Hematopoietic multipotent progenitor cell treated with erythropoietin and hydrocortisone succinate and interleukin-3 and kit ligand, for 6 days (in vitro differentiated cells): Measurements from ENCODE around the gene SYN1.
"Not testable (repeated sequence)": the region's sequence is repeated elsewhere in the genome, so short reads cannot be mapped to it uniquely, and the experiment has no call there.

Source experiments
- DNase-seq: peaks from one replicate; pipeline ENCODE4 v3.0.0-alpha.2; 2015

SYN1 gene

GRCh38 chrX:47633689-47634590, 14.3 kb upstream of the SYN1 start:
- no peak for DNase-seq

- no peak for DNase-seq
Measured at GRCh38 chrX:47632666-47633065, 13.0 kb upstream of the SYN1 start.

DNA sequence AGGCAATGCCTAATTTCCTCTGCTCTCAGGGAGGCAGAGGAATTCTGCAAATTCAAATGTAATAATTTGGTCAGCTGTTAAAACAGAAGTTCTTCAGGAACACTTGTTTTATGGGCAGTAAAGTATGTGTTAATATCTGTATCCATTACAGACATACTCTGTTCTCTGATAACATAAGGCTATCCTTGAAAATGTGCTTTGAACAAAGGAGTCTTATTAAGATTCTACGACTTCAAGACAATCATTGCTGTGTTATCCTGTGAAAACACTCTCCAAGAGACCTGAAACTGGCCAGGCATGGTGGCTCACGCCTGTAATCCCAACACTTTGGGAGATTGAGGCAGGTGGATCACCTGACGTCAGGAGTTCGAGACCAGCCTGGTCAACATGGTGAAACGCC, 12.0 kb upstream of the SYN1 start:
- no peak for DNase-seq

DNA sequence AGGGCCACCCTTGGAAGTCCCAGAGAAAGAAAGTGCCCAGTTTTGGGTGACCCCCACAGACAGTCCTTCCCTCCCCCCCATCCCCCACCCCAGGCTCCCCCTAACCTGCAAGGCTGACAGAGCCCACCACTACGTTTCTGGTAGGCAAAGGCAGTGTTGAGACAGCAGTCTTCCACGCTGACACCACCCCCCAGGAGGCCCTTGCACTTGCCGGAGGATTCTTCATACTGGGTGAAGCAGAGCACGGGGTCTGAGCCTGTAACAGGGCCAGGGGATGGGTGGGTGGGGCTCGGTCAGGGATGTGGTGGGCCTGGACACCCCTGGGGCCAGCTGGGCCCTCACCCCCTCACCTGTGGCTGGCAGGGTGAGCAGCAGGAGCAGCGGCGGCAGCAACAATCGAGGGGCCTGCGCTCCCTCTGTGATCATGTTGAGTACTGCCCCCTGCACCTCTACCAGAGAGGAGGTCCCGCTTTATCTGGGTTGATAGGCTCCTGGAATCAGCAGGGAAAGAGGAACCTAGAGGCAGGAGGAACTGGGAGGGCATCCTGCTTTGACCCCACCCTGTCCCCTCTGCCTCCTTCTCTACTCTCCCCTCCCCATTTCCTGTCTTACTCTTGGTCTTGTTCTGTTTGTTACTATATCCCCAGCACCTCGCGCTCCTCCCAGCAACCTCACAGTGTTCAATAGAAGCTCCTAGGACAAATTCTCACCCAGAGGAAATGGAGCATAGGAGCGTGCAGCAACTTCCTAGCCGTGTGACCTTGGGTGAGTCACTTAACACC, 10.0 kb upstream of the SYN1 start, which contains the start of gene CFP:
Gene CFP (minus strand): TSS at position 512 of the 782 bp plus-strand sequence. CDS start 86 bp downstream, at position 426.
- DNase-seq: peak; percentile 27

DNA sequence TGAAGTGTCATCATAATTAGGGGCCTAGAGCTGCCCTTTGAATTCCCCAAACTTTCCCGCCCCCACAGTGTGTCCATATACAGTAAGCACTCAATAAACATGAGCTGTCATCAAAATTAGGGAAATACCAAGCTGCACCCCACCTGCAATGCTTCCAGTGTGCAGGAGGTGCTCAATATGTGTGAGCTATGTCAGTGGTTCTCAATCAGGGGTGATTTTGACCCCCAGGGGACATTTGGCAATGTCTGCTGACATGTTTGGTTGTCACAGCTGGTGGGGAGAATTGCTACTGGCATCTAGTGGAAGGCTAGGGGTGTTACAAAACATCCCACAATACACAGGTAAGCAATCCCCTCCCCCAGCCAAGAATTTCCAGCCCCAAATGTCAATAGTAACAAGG, 9.3 kb upstream of the SYN1 start:
- peak; percentile 18 for DNase-seq

- DNase-seq: no peak
Measured at GRCh38 chrX:47625365-47625764, 5.7 kb upstream of the SYN1 start.

GRCh38 chrX:47623540-47624027, 3.9 kb upstream of the SYN1 start:
- DNase-seq: peak; percentile 69

GRCh38 chrX:47621851-47622250, 2.2 kb upstream of the SYN1 start:
- no peak for DNase-seq

DNA sequence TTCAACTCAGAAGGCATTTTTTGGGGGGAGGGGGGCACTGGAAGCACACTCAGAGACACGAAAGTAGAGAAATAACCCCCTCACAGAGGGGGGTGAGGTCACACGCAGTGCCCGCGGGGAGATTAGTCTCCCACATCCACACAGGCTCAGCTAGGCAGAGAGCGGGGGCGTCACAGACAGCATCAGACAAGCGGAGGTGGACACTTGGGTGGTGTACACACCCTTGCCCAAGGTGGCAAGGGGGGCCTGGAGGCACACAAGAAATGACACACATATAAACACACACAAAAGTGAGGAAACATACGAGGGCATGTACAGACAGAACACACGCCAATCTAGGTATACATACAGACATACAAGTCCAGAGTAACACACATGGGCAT, 637 bp upstream of the SYN1 start:
- no peak for DNase-seq

- DNase-seq: no peak
Measured at GRCh38 chrX:47618923-47619485, 653 bp downstream of the SYN1 start.

DNA sequence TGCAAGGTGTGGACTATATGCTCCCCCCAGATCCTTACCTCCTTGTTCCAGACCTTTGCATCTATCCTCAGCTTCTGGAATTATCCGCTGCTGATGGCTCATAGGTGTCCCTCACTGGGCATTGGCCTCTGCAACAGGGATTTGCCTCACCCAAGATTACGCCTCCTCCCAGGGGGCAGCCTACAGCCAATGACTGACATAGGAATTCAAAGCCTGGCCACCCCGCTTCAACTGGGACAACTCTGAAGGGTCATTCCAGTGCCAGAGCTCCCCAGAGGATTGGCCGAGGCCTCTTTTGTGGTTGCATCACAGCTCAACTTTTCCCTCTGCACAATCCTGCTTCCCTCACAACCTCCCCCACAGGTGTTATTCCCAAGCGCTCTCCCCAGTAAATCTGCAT, 5.0 kb downstream of the SYN1 start:
- no peak for DNase-seq

- DNase-seq: peak; percentile 25
Measured at GRCh38 chrX:47613082-47613481, 6.6 kb downstream of the SYN1 start.

DNA sequence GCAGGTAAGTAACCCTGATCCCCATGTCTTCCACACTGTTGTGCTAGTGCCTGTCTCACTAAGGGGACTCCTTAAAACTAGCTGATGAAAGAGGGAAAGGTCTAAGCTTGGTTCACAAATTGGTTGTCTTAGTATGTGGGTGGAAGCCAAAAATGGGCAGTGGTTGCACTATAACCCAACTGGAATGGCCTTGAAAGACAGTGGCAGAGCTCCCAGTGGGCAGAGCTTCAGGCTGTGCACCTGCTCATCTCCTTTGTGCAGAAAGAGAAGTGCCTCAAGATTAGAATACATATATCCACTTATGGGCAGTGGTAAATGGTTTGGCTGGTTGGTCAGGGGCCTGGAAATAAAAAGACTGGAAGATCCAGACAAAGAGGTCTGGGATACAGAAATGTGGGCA, 7.2 kb downstream of the SYN1 start:
- no peak for DNase-seq

GRCh38 chrX:47611926-47612325, 7.7 kb downstream of the SYN1 start:
- DNase-seq: no peak

DNA sequence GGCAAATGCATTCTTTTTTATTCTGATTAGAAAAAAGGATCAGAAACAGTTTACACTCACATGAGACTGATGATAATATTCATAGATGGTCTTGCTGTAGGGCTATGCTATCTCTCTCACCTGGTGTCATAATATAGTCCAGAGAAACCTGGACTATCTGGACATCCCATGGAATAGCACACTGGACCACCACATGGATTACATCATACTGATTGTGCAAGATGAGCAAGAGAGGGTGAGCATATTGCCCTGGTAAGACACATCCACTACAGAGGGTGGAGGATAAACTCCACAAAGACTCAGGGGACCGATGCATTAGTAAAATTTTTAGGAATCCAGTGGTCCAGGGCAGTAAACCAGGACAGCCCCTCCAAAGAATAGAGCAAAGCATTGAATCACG, 8.2 kb downstream of the SYN1 start:
- DNase-seq: no peak

GRCh38 chrX:47610511-47610910, 9.1 kb downstream of the SYN1 start:
- DNase-seq: no peak

GRCh38 chrX:47608130-47608810, 11.4 kb downstream of the SYN1 start:
- peak; percentile 33 for DNase-seq

GRCh38 chrX:47607091-47607490, 12.6 kb downstream of the SYN1 start:
- DNase-seq: no peak

DNA sequence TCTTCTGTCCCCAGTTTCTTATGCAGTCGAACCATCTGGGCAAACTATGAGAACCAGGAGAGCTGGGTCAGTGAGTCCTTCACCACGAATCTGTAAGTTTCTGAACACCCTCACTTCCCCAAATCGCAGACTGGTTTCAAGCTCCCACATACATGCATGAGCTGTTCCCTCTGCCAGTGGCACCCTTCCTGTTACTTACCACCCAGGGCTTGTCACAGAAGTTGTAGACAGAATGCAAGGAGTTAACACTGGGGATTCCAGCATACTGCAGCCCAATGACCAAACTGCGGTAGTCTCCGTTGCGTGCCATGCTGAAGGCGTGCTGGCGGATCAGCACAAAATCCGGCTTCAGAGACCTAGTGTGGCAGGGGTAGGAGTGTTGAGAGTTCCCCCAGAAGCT, 14.6 kb downstream of the SYN1 start:
- no peak for DNase-seq

DNA sequence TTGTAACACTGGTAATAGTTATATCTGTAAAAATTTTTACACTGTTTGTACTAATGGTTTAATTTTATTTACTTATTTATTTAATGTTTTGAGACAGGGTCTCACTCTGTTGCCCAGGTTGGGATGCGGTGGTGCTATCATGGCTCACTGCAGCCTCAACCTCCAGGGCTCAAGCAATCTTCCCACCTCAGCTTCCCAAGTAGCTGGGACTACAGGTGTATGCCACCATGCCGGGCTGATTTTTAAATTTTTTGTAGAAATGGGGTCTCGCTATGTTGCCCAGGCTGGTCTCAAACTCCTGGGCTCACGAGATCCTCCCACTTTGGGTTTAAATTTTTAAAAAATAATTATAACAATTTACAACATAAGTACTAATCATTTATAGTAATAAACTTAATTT, 16.5 kb downstream of the SYN1 start:
- DNase-seq: not testable (repeated sequence)

DNA sequence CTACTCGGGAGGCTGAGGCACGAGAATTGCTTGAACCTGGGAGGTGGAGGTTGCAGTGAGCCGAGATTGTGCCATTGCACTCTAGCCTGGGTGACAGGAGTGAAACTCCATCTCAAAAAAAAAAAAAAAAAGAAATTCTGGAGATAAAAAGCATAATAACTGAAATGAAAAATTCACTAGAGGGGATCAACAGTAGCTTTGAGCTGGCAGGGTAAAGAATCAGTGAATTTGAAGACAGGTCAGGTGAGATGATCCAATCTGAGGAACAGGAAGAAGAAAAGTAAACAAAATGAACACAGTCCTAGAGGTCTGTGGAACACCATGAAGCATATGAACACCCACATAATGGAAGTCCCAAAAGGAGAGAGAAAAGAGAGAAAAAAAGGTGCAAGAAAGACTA, 22.4 kb downstream of the SYN1 start:
- no peak for DNase-seq

GRCh38 chrX:47596256-47596655, 23.4 kb downstream of the SYN1 start:
- no peak for DNase-seq

DNA sequence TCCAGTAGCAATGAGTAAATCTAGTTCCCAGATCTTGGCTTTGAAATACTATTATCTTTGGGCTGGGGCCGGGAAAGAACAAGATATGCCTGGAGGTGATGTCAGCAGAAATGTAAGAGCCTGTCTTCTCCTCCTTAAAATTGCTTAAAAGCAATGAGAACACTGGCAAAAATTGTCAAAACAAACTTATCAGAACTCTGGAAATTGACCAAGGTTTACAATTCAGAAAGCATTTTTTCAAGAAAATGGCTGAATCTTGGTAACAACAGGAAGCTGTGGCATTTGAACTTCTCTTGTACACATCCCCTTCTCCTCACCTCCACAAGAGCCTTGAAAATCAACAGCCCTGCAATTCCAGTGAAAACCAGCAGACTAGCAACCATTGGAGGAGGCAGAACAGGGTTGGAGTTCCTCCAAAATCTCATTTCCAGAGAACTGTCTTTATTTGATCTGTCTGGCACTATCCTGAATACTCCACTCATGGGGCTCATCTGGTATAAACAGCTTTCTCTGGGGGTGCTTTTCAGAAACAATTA, 23.9 kb downstream of the SYN1 start:
- DNase-seq: no peak
